Measurements from ENCODE around the gene PRDM2.
"Not testable (repeated sequence)": the region's sequence is repeated elsewhere in the genome, so short reads cannot be mapped to it uniquely, and the experiment has no call there.

Gene PRDM2

GRCh38 chr1:13699936-13700520 is at the start of gene PRDM2:
Gene PRDM2 (plus strand): TSS chr1:13700188. CDS start chr1:13715606, 15,418 bp downstream.
- FAIRE-seq: no peak

DNA sequence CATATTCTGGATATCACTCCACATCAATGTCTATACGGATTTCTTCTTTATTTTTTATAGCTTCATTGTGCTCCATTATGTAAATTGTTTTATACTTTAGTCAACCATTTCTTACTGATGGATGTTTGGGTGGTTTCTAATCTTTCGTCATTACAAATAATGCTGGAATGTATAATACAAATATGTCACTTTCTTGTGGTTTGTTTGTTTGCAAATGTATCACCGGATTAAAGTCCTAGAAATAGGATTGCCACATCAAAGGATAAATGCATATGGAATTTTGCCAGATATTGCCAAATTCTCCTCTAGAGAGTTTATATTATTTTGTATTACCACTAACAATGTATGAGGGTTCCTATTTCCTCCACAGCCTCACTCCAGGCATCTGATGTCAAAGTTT is 48.7 kb upstream of the PRDM2 start:
- no peak for FAIRE-seq

GRCh38 chr1:13652238-13652637 is 47.8 kb upstream of the PRDM2 start:
- no peak for FAIRE-seq

- FAIRE-seq: no peak
Observed at GRCh38 chr1:13661539-13661938, 38.4 kb upstream of the PRDM2 start.

DNA sequence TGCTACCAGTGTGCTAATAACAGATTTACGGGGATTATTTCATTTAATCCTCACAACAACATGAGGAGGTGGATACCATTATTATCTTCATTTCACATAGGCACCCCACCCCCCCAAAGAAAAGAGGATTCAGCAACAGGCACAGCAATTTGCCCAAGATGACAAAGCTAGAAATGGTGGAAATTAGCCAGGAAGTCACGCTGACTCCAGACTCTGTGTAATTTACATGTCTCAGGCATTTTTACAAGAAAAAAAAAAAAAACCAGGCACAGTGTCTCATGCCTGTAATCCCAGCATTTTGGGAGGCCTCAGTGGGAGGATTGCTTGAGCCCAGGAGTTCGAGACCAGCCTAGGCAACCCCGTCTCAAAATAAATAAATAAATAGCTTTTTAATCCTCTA is 37.5 kb upstream of the PRDM2 start:
- no peak for FAIRE-seq

DNA sequence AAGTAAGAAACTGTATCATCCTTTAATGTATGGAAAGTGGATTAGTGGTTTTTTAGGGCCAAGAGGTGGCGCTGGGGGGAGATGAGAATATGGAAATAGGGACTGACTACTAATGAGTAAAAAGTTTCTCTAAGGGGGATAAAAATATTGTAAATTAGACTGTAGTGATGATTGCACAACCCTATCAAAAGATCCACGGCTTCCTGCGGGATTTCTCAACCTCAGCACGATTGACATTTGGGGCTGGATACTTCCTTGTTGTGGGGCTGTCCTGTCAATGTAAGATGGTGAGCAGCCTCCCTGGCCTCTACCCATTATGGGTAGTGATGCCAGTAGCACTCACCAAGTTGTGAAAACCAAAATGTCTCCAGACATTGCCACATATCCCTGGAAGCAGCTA is 36.0 kb upstream of the PRDM2 start:
- no peak for FAIRE-seq

DNA sequence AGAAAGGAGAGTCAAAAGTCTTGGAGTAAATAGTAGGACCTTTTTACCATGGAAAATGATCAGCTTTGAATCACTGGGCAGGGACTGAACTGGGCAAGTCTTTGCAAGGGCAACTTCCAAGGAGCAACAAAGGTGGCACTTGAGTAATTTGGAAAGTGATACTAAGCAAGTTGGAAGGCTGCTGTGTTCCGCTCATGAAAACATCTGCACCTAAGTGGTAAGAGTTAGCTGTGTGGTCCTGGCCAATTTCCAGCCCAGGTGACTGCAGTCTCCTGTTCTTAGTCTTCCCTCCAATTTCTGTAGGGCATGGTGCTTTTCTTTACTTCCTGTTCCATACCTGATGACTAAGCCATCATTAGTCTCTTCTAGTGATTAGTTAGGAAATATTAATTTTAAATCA is 35.5 kb upstream of the PRDM2 start:
- no peak for FAIRE-seq

GRCh38 chr1:13666317-13666716 is 33.7 kb upstream of the PRDM2 start:
- no peak for FAIRE-seq

DNA sequence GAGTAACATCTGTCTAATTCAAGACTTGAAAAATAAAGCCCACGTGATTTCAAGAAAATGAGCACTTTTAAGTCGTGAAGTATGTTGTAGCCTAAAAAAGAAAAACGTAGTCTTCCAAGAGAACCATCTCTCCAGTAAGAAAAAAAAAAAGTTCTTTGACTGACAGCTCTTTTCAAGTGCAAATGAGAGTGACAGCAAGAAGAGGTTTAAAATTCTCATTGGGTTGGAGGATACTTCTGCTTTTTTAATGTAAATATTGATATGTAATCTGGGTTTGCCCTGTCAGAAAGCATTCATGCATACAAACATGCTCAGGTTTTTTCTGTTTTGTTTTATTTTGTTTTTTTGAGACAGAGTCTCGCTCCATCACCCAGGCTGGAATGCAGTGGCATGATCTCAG is 32.3 kb upstream of the PRDM2 start:
- no peak for FAIRE-seq

GRCh38 chr1:13674377-13674776 is 25.6 kb upstream of the PRDM2 start:
- FAIRE-seq: no peak

GRCh38 chr1:13675151-13675651 is 24.8 kb upstream of the PRDM2 start:
- FAIRE-seq: no peak

DNA sequence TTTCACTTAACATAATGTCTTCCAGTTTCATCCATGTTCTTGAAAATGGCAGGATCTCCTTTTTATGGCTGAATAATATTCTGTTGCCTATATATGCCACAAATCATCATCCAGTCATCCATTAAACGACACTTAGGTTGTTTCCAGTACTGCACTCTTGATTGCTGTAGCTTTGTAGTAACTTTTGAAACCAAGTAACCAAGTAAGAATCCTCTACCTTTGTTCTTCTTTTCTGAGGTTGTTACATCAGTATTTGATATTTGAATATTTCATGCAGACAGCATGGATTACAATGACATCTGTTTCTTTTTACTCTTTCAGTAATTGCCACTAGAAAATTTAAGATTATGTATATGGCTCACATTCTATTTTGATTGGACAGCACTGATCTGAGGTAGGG is 22.1 kb upstream of the PRDM2 start:
- no peak for FAIRE-seq

GRCh38 chr1:13679651-13680050 is 20.3 kb upstream of the PRDM2 start:
- FAIRE-seq: no peak

- FAIRE-seq: not testable (repeated sequence)
Observed at GRCh38 chr1:13680609-13681008, 19.4 kb upstream of the PRDM2 start.

- FAIRE-seq: no peak
Observed at GRCh38 chr1:13681921-13682320, 18.1 kb upstream of the PRDM2 start.

DNA sequence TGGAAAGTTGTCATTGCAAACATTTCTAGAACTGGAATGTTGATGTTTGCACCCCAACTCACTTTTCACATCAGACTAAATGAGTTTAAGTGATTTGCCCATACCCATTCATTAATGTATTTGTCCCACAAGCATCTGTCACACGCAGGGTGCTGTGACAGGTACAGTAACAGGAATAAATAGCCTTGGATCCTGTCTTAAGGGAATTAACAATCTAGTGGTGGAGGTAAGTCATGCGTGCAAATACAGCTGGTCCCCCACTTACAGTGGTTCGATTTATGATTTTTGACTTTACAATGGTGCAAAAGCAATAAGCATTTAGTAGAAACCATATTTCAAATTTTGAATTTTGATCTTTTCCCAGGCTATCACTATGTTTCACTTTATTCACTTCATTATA is 17.5 kb upstream of the PRDM2 start:
- FAIRE-seq: no peak

DNA sequence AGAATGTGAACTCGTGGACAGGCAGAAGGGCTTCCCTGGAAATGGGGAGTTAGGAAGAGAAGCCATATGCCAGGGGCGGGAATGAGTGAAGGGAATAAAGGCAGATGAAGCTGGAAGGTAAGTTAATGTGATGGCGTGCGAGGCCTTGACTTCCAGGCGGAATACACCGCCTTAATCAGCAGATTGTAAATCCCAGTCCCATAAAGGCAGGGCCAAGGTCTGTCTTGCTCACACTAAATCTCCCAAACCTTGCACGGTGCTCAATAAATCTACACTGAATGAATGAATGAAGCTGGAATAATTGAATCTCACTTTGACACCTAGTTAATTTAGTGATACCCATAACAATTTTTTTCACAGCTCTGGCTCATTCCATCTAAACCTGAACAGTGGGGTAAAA is 16.8 kb upstream of the PRDM2 start:
- no peak for FAIRE-seq

DNA sequence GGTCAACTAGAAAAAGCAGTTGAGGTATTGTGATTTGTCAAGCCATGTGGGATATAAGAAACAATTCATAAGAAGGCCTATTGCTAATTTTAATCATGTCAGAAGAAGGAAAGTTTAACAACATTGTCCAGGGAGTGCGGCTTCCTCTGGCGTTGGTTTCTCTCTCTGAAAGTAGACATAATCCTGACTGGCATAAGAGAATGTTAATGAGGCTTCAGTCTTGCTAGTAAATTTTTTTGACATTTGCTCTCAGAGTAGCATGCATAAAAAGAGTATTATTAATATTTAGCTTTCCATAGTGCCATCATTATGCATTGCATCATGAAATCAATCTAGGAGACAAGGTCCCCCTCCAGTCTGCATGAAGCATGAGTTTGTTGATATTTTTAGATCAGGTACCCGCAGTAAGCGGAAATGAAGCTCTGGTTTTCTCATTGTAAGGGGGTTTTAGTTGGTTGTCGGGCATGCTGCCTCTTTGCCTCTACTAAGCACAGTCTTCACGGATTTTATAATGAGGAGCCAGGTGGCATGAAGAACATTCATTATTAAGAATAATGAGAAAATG is 12.8 kb upstream of the PRDM2 start:
- FAIRE-seq: no peak

- not testable (repeated sequence) for FAIRE-seq
Observed at GRCh38 chr1:13693094-13693493, 6.9 kb upstream of the PRDM2 start.

- FAIRE-seq: no peak
Observed at GRCh38 chr1:13694886-13695684, 4.9 kb upstream of the PRDM2 start.

DNA sequence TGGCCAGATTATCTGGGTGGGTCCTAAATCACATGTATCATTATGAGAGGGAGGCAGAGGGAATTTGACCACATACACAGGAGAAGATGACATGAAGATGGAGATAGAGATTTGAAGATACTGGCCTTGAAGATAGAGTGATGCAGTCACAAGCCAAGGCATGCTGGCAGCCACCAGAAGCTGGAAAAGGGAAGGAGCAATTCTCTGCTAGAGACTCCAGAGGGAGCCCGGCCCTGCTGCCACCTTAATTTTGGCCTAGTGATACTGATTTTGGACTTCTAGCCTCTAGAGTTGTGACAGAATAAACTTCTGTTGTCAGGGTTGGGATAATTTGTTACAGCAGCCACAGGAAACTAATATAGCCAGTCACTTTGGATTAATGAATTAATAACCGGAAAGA is 2.2 kb upstream of the PRDM2 start:
- FAIRE-seq: no peak

- no peak for FAIRE-seq
Observed at GRCh38 chr1:13699510-13699909, 478 bp upstream of the PRDM2 start.

DNA sequence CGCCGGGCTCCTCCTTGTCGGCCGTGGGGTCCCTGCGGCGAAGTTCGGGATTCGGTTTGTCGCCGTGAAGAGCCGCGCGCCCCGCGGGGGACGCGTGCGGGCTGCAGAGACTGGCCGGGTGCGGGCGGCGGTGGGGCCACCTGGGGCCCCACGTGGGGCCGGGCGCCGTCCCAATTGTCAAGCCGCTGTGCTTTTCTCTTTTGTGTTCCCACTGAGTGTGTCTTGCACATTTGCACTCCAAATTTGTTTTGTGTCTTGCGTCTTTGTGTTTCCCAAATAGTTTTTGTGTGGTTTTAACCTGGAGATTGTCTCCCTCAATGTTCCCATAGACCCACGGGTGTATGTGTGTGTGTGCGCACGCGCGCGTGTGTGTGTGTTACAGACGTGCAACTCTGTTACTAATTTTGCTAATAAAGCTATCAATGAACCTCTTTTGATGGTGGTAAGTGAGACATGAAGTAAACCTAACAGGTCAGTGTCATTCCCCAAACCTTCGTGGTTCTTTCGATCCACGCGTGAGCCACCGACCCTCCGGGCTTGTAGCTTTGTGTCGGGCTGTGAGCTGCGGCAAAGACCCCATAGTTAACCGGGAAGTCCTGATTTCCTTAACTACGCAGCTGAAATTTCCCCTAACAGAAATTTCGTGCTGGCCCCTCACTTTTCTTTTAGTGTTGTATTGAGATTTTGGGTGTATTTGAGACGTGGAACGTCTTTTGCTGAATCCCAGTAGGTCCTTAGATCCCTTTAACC is 708 bp downstream of the PRDM2 start:
- no peak for FAIRE-seq

GRCh38 chr1:13701271-13701640 is 1.3 kb downstream of the PRDM2 start:
- FAIRE-seq: no peak
